ENCODE data around the gene KLF6. TPM values are rescaled to one million over a fixed set of nuclear protein-coding genes. Genes with fewer than 3 reads are reported as not detected.

Gene KLF6
- total RNA-seq, 1 donor from 2014 or later: 247 TPM

DNA sequence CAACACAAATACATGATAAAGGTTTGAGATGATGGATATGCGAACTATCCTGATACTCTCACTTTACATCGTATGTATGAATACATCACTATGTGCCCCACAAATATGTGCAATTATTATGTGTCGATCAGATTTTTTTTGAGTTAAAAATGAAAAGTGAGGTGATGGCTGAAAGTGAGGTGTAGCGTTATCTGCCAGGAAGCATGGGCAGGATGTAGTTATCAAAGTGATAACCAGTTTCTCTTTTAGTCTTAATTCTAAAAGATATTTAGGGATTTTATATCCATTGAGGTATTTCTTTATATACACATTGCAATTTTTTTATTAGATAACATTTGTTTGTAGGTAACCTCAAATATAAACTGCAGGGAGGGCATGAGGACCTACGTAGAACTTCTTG lies 15.6 kb upstream of the KLF6 start:
- DNase-seq: no peak
- Histone ChIP-seq H3K4me3 (no peak overlapping the region), H3K27me3 (no peaks in the 10 kb centered on the region), H3K9me3 (no peaks in the 10 kb centered on the region), H3K27ac (no peak overlapping the region), H3K4me1 (peaks cover 25% of the 10 kb centered on the region), H3K36me3 (no peaks in the 10 kb centered on the region)
- TF ChIP-seq, protein P1, sequence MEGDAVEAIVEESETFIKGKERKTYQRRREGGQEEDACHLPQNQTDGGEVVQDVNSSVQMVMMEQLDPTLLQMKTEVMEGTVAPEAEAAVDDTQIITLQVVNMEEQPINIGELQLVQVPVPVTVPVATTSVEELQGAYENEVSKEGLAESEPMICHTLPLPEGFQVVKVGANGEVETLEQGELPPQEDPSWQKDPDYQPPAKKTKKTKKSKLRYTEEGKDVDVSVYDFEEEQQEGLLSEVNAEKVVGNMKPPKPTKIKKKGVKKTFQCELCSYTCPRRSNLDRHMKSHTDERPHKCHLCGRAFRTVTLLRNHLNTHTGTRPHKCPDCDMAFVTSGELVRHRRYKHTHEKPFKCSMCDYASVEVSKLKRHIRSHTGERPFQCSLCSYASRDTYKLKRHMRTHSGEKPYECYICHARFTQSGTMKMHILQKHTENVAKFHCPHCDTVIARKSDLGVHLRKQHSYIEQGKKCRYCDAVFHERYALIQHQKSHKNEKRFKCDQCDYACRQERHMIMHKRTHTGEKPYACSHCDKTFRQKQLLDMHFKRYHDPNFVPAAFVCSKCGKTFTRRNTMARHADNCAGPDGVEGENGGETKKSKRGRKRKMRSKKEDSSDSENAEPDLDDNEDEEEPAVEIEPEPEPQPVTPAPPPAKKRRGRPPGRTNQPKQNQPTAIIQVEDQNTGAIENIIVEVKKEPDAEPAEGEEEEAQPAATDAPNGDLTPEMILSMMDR (IDR thresholded peaks at IDR 0.05): no peak
- intact Hi-C loops (cut with DNase I): no loop called here
- no peak for ATAC-seq

DNA sequence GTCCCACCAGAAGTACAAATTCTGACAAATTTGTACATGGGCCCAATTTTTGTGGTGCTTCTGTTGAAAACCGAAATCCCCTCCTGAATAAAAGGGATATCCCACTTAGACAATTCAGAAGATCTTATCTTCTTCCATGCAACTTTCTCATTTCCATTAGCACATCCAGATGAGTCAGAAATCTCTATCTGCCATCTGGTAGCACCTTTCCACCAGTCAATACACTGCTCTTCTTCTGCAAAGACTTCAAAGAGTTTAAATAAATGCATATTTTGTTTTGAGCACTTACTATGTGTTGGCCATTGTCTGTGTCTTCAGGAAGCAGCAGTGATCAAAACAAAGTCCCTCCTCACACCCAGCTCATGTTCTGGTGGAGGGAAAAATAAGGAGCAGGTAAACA lies 12.7 kb upstream of the KLF6 start:
- DNase-seq: no peak
- no peak for ATAC-seq
- H3K36me3 ChIP-seq: no peaks in the 10 kb centered on the region
- intact Hi-C loops (cut with DNase I): no loop called here
- no peaks in the 10 kb centered on the region for H3K9me3 ChIP-seq
- TF ChIP-seq, protein P1 (IDR thresholded peaks at IDR 0.05): no peak
- no peak overlapping the region for H3K27ac ChIP-seq
- no peaks in the 10 kb centered on the region for H3K4me1 ChIP-seq
- no peaks in the 10 kb centered on the region for H3K27me3 ChIP-seq
- no peak overlapping the region for H3K4me3 ChIP-seq

DNA sequence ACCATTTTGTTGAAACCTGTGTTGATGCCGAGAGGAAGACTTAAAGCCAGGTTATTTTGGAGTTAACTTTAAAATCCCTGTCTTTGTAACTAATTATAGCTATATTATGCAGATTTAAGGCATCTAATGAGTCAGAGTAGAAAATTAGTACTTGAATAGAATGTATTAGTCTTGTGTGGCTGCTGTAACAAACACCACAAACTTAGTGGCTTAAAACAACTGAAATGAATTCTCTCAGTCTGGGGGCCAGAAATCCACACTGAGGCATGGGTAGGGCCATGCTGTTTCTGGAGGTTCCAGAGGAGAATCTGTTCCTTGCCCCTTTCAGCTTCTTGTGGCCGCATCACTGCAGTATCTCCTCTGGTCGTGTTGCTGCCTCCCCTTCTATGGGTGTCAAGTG lies 8.5 kb upstream of the KLF6 start:
- ATAC-seq (no peak), DNase-seq (no peak)
- Histone ChIP-seq H3K4me3 (no peak overlapping the region), H3K36me3 (no peaks in the 10 kb centered on the region), H3K9me3 (no peaks in the 10 kb centered on the region), H3K27me3 (no peaks in the 10 kb centered on the region), H3K27ac (no peak overlapping the region), H3K4me1 (no peaks in the 10 kb centered on the region)
- intact Hi-C loops (cut with DNase I): no loop called here
- TF ChIP-seq, protein P1 (IDR thresholded peaks at IDR 0.05): no peak

DNA sequence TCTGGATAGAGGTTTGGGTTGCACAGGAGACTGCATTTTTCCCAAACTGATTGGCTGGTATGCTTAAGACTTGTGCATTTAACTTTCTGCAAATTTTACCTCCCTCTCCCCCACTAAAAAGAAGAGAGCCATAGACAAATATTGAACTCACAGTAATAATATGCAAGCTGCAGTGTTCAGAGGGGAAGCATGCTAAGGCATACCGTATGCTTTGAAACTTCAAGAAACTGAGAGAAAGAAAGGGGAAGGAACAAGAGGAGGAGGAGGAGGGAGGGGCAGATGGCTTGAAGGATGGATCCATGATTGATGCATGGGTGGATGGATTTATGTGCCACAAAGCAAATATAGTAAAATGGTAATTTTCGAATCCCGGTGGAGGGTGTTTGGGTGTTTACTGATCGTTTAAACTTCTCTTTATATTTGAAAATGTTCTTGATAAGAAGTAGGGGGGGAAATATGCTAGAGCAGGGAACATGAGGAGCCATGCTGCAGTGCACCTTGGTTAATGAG lies 7.8 kb upstream of the KLF6 start:
- intact Hi-C loops (cut with DNase I): no loop called here
- no peaks in the 10 kb centered on the region for H3K9me3 ChIP-seq
- no peak for DNase-seq

DNA sequence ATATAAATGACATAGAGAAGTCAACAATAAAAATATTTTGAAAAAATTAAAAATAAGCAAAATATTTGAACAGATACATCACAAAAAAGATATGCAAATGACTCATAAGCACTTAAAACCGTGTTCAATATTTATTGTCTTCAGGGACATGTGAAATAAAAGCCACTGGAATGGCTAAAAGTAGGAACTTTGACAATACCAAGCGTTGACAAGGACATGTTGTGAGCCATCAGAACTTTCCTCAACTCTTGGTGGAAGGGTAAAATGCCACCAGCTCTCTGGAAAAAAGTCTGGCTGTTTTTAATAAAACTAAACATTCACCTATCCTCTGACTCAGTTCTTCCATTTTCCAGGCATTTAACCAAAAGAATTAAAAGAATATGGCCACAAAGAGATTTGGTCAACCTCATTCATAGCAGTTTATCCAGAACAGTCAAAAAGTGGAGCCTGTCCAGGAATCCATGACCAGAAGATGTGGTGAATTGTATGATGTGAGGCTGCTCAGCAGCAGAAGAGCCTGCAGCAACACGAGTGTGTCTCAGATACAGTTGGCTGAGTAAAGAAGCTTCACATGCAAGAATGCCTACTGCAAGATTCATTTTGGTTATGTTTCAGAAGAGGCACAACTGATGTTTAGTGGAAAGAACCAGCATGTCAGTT lies 7.1 kb upstream of the KLF6 start:
- Histone ChIP-seq H3K36me3 (no peaks in the 10 kb centered on the region), H3K4me3 (no peak overlapping the region), H3K27me3 (no peaks in the 10 kb centered on the region), H3K27ac (no peak overlapping the region), H3K4me1 (no peaks in the 10 kb centered on the region), H3K9me3 (no peaks in the 10 kb centered on the region)
- DNase-seq (no peak), ATAC-seq (no peak)
- intact Hi-C loops (cut with DNase I): no loop called here
- TF ChIP-seq, protein P1 (IDR thresholded peaks at IDR 0.05): no peak

More for the DNA sequence above, 7.8 kb upstream of the KLF6 start:
- H3K4me1 ChIP-seq: no peaks in the 10 kb centered on the region
- ATAC-seq: peak; percentile 38
- H3K27me3 ChIP-seq: no peaks in the 10 kb centered on the region
- H3K27ac ChIP-seq: no peak overlapping the region
- TF ChIP-seq, protein P1 (IDR thresholded peaks at IDR 0.05): no peak
- no peaks in the 10 kb centered on the region for H3K36me3 ChIP-seq
- no peak overlapping the region for H3K4me3 ChIP-seq
